Coronary artery (tissue), 2 donors: ENCODE results near the gene TNFRSF14.

Source experiments
- DNase-seq: peaks from one replicate; pipeline ENCODE4 v3.0.0-alpha.2; 2017; ENCODE audit warnings: low spot score
- H3K27ac ChIP-seq, 2 donors: fragments of 200-600 bp; sonication (generic); one replicate each; pipeline ENCODE4 v1.5.1; 2016 to 2019
- H3K4me3 ChIP-seq: fragments of 200-600 bp; sonication (generic); 2 replicates; pipeline ENCODE4 v1.5.1; 2016; ENCODE audit warnings: mild to moderate bottlenecking, moderate library complexity
- TF ChIP-seq, protein P1 (sequence below): fragments of 200-600 bp; sonication (generic); IDR thresholded peaks from one replicate; pipeline ENCODE4 v1.5.1; 2019; ENCODE audit warnings: antibody characterized with exemption

TNFRSF14 gene

DNA sequence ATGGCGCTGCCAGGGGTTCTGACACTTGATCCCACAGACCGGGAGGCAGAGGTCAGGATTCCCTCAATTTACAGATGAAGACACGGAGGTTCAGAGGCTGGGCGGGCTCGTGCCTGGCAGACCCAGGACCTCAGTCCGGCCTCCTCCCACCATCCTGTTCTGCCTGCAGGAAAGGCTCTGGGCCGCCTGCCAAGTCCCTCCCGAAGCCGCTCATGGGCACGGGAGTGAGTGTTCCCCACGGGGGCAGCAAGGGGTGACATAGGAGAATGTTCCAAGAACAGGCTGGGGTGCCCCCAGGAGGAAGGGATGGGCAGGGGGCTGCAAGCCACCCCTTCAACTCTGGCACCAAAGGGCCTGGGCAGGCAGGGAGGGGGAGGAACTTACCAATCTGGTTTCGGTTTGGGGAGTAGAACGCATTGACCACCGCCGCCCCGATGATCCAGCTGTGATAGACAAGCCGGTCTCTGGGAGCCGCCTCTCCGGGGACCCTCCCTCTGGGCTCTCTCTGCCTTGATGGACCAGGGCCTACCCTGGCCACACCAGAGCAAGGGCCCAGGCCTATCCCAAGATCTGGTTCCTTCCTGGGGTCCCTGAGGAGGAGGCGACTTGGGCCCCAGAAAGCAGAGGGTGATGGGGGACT lies 38.0 kb downstream of the TNFRSF14 start:
- H3K4me3 ChIP-seq: peak overlapping the region; percentile 54
- DNase-seq: no peak
- TF ChIP-seq, protein P1, sequence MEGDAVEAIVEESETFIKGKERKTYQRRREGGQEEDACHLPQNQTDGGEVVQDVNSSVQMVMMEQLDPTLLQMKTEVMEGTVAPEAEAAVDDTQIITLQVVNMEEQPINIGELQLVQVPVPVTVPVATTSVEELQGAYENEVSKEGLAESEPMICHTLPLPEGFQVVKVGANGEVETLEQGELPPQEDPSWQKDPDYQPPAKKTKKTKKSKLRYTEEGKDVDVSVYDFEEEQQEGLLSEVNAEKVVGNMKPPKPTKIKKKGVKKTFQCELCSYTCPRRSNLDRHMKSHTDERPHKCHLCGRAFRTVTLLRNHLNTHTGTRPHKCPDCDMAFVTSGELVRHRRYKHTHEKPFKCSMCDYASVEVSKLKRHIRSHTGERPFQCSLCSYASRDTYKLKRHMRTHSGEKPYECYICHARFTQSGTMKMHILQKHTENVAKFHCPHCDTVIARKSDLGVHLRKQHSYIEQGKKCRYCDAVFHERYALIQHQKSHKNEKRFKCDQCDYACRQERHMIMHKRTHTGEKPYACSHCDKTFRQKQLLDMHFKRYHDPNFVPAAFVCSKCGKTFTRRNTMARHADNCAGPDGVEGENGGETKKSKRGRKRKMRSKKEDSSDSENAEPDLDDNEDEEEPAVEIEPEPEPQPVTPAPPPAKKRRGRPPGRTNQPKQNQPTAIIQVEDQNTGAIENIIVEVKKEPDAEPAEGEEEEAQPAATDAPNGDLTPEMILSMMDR: no peak
- no peak overlapping the region for H3K27ac ChIP-seq

DNA sequence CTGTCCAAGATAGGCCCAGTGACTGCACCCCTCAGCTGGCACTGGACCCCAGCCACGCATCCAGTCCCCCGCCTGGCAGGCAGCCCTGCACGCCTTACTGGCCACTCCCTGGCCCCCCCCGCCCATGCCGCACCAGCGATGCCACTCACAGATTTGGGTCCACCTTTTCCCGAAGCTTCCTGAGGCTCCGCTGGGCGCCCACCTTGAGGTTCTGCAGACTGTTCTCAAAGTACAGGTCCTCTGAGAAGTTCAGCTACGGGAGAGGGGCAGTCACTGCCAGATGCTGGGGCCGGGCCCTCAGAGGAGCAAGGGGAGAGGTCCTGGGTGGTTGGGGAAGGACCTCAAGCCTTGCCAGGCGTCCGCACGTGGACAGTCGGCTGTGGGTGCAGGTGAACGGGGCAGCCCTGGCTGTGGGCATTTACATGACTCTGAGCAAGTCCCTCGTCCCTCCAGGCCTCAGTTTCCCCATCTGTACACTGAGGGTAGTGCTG lies 38.5 kb downstream of the TNFRSF14 start:
- H3K4me3 ChIP-seq: no peak overlapping the region
- DNase-seq: no peak
- TF ChIP-seq, protein P1: no peak
- H3K27ac ChIP-seq: no peak overlapping the region

DNA sequence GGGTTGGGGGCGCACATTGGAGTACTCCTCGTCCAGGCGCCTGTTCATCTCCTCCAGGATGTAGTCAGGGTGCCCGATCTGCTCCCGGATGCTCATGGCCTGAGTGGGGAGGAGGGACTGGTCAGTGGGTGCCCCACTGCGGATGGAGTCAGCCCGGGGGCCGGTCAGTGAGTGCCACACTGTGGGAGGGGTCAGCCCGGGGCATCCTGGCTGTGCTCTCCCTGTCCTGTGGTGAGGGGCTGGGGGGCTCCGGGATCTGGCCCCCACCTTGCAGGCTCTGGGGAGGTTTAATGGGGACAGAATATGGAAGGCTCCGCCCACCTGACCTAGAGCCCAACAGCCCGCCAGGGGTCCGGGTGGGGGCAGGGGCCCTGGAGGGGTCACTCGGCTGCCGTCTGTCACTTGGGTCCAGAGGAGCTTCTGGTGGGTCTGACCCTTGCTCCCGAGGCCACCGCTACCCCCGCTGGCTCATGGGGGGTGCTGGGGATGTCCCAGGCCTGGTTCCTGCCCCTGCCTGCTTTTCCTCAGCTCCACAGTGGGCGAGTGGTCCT lies 39.2 kb downstream of the TNFRSF14 start:
- no peak overlapping the region for H3K4me3 ChIP-seq
- no peak overlapping the region for H3K27ac ChIP-seq
- DNase-seq: peak; percentile 61
- TF ChIP-seq, protein P1: no peak

DNA sequence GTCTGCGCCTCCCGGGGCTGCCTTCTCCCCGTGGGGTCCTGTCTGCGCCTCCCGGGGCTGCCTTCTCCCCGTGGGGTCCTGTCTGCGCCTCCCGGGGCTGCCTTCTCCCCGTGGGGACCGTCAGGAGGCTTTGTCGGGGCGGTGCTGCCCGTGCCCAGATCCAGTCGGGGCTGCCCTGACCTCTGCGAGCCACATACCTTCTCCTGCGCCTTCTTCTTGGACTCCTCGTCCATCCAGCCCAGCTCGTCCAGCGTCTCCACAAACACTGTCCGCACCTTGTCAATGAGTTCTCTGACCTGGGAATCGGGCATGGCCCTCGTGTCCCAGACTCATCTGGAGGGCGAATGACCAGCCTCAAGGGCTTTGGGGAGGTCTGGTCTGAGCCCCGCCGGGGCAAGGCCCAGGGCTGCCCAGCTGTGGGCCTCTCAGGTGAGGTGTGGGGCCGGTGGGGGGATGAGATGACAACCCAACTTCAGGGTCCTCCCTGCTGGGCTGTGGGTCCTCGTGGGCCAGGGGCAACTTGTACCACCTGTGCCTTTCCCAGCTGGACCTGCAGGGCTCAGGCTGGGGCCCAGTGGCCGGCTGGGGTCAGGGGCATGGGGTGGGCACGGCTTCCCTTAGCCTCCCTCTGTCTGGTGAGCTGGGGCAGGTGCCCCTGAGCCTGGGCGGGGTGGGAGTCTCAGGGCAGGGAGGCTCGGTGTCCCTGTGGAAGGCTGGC lies 39.8 kb downstream of the TNFRSF14 start:
- TF ChIP-seq, protein P1: no peak
- no peak overlapping the region for H3K27ac ChIP-seq
- peak; percentile 68 for DNase-seq
- H3K4me3 ChIP-seq: no peak overlapping the region

DNA sequence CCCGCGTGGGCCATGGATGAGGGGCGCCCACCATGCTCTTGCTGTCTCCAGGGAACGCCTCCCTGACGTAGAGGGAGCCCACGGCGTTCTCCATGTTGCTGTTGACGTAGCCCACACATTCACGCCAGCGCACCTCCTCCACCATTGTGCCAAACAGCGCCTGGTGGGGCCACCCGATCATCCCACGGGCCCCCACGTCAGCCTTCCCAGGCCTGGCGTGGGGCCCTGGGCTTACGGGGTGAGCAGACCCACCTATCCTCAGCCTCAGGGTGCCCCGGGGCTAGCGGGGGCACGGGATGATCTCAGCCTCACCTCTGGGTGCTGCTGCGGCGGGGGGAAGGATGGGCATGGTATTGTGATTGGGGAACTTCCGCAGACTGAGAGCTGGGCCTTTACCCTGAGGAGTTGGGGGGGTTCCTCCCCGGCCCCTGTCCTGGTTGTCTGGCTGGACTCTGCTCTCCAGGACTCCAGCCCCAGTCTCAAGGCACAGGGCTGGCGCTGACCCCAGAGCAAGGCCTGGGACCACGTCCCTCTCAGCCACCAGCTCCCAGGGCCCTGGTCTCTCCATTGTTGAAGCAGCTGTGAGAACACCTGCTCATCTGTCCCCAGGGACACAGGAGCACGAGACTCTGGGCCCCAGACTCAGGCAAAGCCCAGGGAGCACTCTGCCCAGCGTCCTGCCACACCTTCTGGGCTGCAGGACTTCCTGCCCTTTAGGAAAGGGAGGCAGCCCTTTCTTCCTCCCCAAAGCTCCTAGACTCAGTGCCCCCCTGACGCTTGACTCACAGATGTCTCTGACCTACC lies 40.6 kb downstream of the TNFRSF14 start:
- TF ChIP-seq, protein P1: no peak
- peak; percentile 66 for DNase-seq
- no peak overlapping the region for H3K4me3 ChIP-seq
- no peak overlapping the region for H3K27ac ChIP-seq

DNA sequence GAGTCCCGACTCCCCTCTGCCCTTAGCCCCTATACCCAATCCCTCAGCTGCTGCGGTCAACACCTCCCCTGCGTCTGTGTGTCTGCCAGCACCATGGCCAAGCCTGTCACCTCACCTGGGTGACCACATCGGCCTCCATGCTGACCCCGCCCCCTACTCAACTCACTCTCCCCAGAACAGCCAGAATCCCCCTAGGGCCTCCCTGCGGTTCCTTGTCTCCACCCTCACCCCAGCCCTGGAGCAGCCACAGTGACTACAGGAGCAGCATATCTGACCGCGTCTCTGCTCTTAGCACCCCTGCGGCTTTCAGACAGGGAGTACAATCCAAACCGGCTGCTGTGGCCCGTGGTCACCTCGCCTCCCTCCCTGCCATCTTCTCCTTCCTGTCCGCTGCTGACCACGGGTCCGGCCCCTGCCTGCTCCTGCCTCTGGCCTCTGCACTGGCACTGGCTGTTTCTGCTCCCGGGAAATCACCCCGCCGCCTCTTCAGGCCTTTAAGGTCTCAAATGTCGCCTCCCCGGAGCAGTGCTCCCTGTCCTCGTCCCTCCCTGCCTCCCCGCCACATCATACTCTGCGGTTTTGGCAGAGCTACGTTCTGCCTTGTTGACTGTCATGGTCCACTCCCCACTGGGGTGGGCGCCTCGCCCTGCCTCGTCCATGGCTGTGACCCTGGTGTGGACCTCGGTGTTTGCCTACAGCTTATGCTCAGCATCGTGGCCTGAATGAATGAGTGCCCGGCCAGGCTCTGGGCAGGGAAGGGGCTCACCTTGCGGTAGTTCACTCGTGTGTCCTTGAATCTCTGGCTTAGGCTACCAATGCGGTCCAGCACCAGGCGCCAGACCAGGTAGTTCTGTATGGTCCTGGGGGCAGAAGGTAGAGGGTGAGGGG lies 41.5 kb downstream of the TNFRSF14 start:
- Histone ChIP-seq H3K27ac (no peak overlapping the region), H3K4me3 (no peak overlapping the region)
- TF ChIP-seq, protein P1: no peak
- peak; percentile 68 for DNase-seq
